BLaER1 (cell line): ENCODE results near the gene TP53TG5.
A peak's percentile ranks its signal among the peaks of the same experiment; 100 is the strongest.

Source experiments
- H3K27ac ChIP-seq: shearing (Covaris generic); formaldehyde crosslinking; 2 replicates; pipeline ENCODE4 v1.8.1; 2022
- H3K27me3 ChIP-seq: shearing (Covaris generic); formaldehyde crosslinking; 2 replicates; pipeline ENCODE4 v1.8.1; 2022
- H3K36me3 ChIP-seq: shearing (Covaris generic); formaldehyde crosslinking; 2 replicates; pipeline ENCODE4 v1.8.1; 2022
- H3K4me1 ChIP-seq: shearing (Covaris generic); formaldehyde crosslinking; 2 replicates; pipeline ENCODE4 v1.8.1; 2022
- H3K4me2 ChIP-seq: shearing (Covaris generic); formaldehyde crosslinking; 2 replicates; pipeline ENCODE4 v1.8.1; 2022
- H3K4me3 ChIP-seq: shearing (Covaris generic); formaldehyde crosslinking; 2 replicates; pipeline ENCODE4 v1.8.1; 2022
- H3K9ac ChIP-seq: shearing (Covaris generic); formaldehyde crosslinking; 2 replicates; pipeline ENCODE4 v1.8.1; 2022
- H3K9me3 ChIP-seq: shearing (Covaris generic); formaldehyde crosslinking; 2 replicates; pipeline ENCODE4 v1.8.1; 2022
- H4K20me1 ChIP-seq: shearing (Covaris generic); formaldehyde crosslinking; 2 replicates; pipeline ENCODE4 v1.8.1; 2022
- Cebpa-rat ChIP-seq: shearing (Covaris generic); IDR thresholded peaks from 2 replicates; pipeline ENCODE4 v1.8.1; 2022

The TP53TG5 gene

DNA sequence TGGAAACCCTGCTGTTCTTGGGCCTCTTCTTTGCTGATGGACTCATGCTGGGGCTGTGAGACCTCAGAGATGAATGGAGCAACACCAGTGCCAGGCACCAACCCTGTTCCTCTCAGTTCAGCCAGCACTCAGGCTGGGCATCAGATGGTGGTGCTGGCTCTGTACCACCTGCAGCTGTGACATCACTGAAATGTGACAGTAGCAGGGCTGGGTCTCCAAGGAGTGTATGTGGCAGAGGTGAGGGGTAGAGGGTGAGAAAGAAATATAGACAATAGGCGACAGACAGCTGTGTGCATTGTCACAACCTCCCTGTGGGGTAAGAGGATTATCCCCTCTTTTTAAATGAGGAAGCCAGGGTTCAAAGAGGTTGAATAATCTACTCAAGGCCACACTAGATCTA lies at the start of gene TP53TG5:
TP53TG5 (minus strand) TSS at position 135 of the 400 bp plus-strand sequence; CDS start at position 46, 89 bp downstream.
- no peak for TF ChIP-seq Cebpa-rat
- no peak within 1 kb of the TSS for H3K27ac ChIP-seq
- no peak within 1 kb of the TSS for H3K4me2 ChIP-seq
- no peak within 1 kb of the TSS for H3K4me3 ChIP-seq
- H3K4me1 ChIP-seq: peaks cover 25% of the 10 kb centered on the region
- H3K9ac ChIP-seq: no peak within 1 kb of the TSS
- H3K9me3 ChIP-seq: no peaks in the 10 kb centered on the region
- H3K36me3 ChIP-seq: no peaks in the 10 kb centered on the region
- no peaks in the 10 kb centered on the region; the same call in 1 of the 2 replicates for H3K27me3 ChIP-seq
- H4K20me1 ChIP-seq: peaks cover 12% of the 10 kb centered on the region; the same call in 1 of the 2 replicates

DNA sequence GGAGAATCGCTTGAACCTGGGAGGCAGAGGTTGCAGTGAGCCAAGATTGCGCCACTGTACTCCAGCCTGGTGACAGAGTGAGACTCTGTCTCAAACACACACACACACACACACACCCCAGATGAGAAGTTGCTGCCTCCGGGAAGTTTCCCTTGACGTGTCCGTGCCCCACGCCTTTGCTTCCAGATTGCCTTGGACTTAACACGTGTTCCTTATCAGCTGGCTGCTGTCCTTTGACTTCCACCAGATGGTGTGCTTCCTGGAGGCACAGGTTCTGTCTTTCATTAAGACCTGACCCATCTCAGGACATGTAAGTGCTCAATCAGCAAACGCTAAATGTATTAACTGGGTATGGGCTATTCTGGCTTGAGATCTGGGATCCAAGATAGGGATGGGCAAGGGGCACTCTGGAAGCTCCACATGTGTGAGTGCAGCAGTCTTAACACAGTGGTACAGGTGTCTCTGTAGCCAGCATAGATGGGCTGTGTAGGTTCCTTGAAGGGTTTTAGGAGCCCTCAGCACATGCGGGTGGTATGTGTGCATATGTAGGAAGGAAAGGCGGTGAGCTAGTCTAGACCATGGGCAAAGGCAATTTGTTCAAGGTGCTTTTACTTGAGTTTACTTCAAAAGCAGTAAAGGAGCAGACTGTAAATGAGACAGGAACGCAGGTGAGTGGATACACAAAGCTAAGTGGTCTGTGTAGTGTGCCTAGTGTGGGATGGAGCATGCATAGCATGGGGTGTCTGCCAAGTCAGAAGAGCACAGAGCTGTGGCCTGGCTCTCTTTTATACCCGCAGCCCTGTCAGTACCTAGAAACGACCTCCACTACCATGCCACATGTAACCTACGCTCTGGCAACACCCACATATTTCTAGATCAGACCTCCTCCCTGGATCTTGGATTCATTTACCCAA lies 49.4 kb upstream of the TP53TG5 start:
- H3K4me2 ChIP-seq: no peak overlapping the region
- no peak for TF ChIP-seq Cebpa-rat
- no peaks in the 10 kb centered on the region for H3K9me3 ChIP-seq
- H4K20me1 ChIP-seq: no peaks in the 10 kb centered on the region
- peaks cover 14% of the 10 kb centered on the region for H3K4me1 ChIP-seq
- peaks cover 50% of the 10 kb centered on the region for H3K36me3 ChIP-seq
- H3K27me3 ChIP-seq: no peaks in the 10 kb centered on the region
- H3K27ac ChIP-seq: no peak overlapping the region
- no peak overlapping the region for H3K4me3 ChIP-seq
- H3K9ac ChIP-seq: no peak overlapping the region

DNA sequence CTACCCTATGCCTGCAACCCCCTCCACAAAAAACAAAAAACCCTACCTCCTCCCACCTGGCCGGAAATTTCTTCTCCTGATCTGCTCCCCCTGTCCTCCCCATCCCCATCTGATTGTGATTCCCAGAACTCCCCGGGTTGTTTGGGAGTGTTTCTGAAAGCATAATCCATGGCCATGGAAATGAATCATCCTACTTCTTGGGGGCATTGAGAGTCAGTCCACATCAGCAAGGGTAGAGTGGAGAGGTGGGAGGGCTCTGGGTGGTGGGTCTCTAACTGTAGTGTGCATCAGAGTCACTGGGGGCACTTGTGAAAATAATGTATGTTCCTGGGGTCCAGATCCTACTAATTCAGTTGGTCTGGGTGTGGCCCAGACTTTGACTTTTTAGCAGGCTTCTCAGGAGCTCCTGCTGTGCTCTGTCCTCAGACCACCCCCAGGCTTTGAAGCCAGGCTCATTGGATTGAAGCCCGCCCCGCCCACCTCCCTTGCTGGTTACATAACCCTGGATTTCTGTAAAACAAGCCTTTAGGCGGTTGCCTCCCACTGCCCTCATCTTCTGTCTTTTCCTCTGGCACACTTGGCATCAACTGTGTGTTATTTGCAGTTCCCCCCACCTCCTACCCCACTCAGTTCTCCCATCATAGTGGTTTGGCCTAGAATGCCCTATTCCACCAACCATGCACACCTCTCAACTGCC lies 48.3 kb upstream of the TP53TG5 start:
- Histone ChIP-seq H3K4me3 (no peak overlapping the region), H3K4me2 (no peak overlapping the region), H3K4me1 (peaks cover 4% of the 10 kb centered on the region), H3K9me3 (no peaks in the 10 kb centered on the region), H3K27ac (no peak overlapping the region), H3K27me3 (no peaks in the 10 kb centered on the region), H4K20me1 (no peaks in the 10 kb centered on the region), H3K36me3 (peaks cover 60% of the 10 kb centered on the region), H3K9ac (no peak overlapping the region)
- no peak for TF ChIP-seq Cebpa-rat

DNA sequence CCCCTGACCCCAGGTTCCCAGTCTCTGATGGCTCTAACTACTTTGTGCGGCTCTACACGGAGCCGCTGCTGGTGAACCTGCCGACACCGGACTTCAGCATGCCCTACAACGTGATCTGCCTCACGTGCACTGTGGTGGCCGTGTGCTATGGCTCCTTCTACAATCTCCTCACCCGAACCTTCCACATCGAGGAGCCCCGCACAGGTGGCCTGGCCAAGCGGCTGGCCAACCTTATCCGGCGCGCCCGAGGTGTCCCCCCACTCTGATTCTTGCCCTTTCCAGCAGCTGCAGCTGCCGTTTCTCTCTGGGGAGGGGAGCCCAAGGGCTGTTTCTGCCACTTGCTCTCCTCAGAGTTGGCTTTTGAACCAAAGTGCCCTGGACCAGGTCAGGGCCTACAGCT lies 47.4 kb upstream of the TP53TG5 start:
- Histone ChIP-seq H3K9me3 (no peaks in the 10 kb centered on the region), H3K4me3 (no peak overlapping the region), H3K9ac (no peak overlapping the region), H3K27me3 (no peaks in the 10 kb centered on the region), H3K27ac (no peak overlapping the region), H3K4me2 (no peak overlapping the region), H3K36me3 (peaks cover 69% of the 10 kb centered on the region), H4K20me1 (no peaks in the 10 kb centered on the region), H3K4me1 (no peaks in the 10 kb centered on the region)
- no peak for TF ChIP-seq Cebpa-rat

DNA sequence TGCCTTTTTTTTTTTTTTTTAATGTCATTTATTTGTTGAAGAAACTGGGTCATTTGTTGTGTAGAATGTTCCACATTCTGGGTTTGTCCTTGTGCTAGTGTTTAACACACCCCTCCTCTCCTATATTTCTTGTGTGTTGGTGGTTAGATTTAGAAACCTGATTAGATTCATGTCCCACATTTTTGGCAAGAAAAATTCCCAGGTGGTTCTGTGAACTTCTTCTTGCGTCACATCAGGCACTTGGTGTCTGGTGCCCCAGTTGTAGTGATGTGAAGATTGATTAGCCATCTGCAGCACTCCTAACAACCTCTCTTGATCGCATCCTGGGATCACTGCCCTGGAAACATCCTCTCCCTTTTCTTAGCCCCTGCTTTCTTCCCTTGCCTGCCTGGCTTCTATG lies 45.6 kb upstream of the TP53TG5 start:
- Histone ChIP-seq H3K4me3 (no peak overlapping the region), H3K36me3 (peaks cover 87% of the 10 kb centered on the region), H3K9ac (no peak overlapping the region), H3K4me2 (no peak overlapping the region), H3K4me1 (no peaks in the 10 kb centered on the region), H4K20me1 (peaks cover 10% of the 10 kb centered on the region), H3K9me3 (no peaks in the 10 kb centered on the region), H3K27me3 (no peaks in the 10 kb centered on the region), H3K27ac (no peak overlapping the region)
- TF ChIP-seq Cebpa-rat: no peak

DNA sequence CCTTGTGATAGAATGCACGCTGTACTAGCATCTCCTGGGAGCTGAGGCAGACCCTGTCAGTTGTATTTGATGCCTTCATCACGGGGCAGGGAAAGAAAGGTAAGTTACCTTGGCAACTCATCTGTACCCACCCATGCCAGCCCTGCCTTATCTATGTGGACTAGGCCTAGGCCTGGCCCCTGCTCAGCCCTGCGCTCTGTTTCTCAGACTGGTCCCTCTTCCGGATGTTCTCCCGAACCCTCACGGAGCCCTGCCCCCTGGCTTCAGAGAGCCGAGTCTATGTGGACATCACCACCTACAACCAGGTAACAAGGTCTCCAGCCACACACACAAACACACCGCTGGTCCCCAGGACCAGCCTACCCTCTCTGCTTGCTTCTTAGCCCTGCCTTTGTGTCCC lies 42.0 kb upstream of the TP53TG5 start:
- Histone ChIP-seq H3K4me1 (peaks cover 24% of the 10 kb centered on the region), H3K4me2 (no peak overlapping the region), H3K27ac (no peak overlapping the region), H3K27me3 (no peaks in the 10 kb centered on the region), H3K9me3 (no peaks in the 10 kb centered on the region), H3K9ac (no peak overlapping the region), H3K4me3 (no peak overlapping the region), H4K20me1 (peaks cover 17% of the 10 kb centered on the region), H3K36me3 (peaks cover 71% of the 10 kb centered on the region)
- TF ChIP-seq Cebpa-rat: no peak

DNA sequence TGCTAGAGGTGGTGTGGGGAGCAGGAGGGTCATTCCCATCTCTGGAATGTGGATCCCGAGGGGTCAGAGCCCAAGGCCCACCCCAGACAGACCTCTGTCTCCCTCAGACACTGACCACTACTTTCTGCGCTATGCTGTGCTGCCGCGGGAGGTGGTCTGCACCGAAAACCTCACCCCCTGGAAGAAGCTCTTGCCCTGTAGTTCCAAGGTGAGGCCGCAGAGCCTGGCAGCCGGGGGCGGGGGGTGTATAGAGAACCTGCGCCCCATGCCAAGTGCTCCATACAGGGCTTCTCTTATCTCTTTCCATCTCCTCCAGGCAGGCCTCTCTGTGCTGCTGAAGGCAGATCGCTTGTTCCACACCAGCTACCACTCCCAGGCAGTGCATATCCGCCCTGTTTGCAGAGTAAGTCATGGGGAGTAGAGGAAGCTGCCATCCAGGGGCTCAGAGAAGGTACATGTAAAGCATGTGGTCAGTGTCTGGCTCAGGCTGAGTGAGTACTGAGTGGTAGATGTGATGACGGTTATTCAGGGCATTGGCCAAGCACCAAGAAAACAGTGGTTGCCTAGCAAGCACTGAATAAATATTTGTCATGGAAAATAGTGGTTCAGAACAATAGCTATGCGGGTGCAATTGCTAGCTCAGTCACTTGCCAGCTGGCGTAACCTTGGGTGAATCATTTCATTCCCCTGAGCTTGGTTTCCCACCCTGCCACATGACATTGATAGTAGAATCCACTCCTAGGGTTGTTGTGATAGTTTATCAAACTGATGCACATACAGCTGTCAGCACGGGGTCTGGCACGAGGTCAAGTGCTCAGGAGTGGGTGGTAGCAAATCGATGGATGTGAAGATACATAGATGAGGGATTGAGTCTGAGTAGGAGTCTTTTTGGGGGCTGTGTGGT lies 41.3 kb upstream of the TP53TG5 start:
- Histone ChIP-seq H3K27me3 (no peaks in the 10 kb centered on the region), H3K4me3 (no peak overlapping the region), H3K36me3 (peaks cover 66% of the 10 kb centered on the region), H3K4me1 (peaks cover 28% of the 10 kb centered on the region), H3K27ac (no peak overlapping the region), H4K20me1 (peaks cover 17% of the 10 kb centered on the region), H3K9me3 (no peaks in the 10 kb centered on the region), H3K4me2 (no peak overlapping the region), H3K9ac (no peak overlapping the region)
- no peak for TF ChIP-seq Cebpa-rat

DNA sequence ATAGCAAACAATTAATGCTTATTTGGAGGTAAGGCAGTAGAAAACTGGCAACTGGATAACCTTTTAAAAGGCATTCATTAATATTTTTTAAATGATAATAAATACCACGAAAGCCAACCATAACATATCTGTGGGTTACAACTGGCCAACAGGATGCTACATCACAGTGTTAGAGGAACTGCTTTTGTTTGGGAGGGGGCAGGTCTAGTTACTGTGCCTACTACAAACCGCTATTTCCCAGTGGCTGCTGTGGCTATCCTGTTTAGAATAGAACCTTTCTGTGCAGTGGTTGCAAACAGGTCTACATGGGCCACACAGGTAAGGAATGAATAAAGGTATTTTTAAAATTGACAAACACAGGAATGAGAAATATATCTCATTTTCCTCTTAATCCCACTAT lies 38.8 kb upstream of the TP53TG5 start:
- H3K4me3 ChIP-seq: peak overlapping the region; percentile 89
- no peak overlapping the region for H3K27ac ChIP-seq
- peaks cover 17% of the 10 kb centered on the region for H4K20me1 ChIP-seq
- no peaks in the 10 kb centered on the region for H3K9me3 ChIP-seq
- H3K27me3 ChIP-seq: no peaks in the 10 kb centered on the region
- peaks cover 28% of the 10 kb centered on the region for H3K4me1 ChIP-seq
- no peak for TF ChIP-seq Cebpa-rat
- H3K4me2 ChIP-seq: peak overlapping the region; percentile 92
- peaks cover 41% of the 10 kb centered on the region for H3K36me3 ChIP-seq
- peak overlapping the region; percentile 89 for H3K9ac ChIP-seq

DNA sequence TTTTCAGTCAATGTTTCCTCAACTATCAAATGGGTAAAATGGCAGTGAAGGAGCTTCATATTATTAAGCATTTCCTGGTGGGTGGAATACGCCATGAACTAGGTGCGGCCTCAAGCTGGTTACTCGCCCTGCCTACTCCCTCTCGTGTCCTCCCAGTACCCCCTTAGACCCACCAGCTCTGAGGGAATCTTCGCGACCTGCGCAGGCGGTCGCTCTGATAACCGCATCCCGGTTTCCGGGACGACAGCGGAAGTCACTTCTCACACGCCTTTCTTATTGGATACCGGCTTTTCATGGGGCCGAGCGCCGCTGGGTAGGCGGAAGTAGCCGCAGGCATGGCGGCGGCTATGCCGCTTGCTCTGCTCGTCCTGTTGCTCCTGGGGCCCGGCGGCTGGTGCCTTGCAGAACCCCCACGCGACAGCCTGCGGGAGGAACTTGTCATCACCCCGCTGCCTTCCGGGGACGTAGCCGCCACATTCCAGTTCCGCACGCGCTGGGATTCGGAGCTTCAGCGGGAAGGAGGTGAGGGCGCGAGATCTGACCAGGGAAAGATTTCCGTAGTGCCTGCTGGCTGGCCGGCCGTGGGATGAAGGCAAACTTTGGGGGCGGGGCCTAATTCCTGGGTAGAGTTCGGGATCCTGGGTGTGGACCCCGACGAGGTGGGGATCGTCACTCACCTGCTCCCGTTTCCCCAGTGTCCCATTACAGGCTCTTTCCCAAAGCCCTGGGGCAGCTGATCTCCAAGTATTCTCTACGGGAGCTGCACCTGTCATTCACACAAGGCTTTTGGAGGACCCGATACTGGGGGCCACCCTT lies 37.9 kb upstream of the TP53TG5 start, which contains the start of gene PIGT:
PIGT (plus strand) TSS at position 320 of the 816 bp plus-strand sequence; CDS start at position 336, 16 bp downstream.
- peaks cover 28% of the 10 kb centered on the region for H3K4me1 ChIP-seq
- peak within 1 kb of the TSS; percentile 89 for H3K9ac ChIP-seq
- H3K4me2 ChIP-seq: peak within 1 kb of the TSS; percentile 92
- TF ChIP-seq Cebpa-rat: no peak
- peaks cover 17% of the 10 kb centered on the region for H4K20me1 ChIP-seq
- H3K27ac ChIP-seq: peak within 1 kb of the TSS; percentile 86
- peaks cover 32% of the 10 kb centered on the region for H3K36me3 ChIP-seq
- peak within 1 kb of the TSS; percentile 89 for H3K4me3 ChIP-seq
- H3K9me3 ChIP-seq: no peaks in the 10 kb centered on the region
- H3K27me3 ChIP-seq: no peaks in the 10 kb centered on the region
